ENCODE measurements around the gene MAST3. TPM values are rescaled to one million over a fixed set of nuclear protein-coding genes. Genes with fewer than 3 reads are reported as not detected.
A peak's percentile ranks its signal among the peaks of the same experiment; 100 is the strongest.

MAST3 gene
- total and polyA plus RNA-seq, 2 of the 13 experiments (the other 11 are each of a cell fraction or from before 2014, with no cell fraction given): 4.1 to 4.6 TPM

DNA sequence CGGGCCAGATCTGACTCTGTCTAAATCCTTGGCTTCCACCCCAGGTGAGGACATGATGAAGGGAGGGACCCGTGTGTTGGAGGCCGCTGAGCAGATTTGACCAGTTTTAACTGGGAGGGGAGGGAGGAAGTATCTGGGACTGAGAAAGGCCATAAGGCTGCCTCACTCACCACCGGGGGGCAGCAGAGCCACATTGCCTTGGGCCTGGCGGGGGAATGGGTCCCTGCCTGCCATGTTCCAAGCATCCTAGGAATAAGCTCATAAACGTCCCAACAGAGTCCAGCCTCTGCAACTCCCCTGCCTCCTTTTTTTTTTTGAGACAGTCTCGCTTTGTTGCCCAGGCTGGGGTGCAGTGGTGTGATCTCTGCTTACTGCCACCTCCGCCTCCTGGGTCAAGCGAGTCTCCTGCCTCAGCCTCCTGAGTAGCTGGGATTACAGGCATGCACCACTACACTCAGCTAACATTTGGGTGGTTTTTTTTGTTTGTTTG, 15.5 kb downstream of the MAST3 start (continued):
- TF ChIP-seq, protein P1, sequence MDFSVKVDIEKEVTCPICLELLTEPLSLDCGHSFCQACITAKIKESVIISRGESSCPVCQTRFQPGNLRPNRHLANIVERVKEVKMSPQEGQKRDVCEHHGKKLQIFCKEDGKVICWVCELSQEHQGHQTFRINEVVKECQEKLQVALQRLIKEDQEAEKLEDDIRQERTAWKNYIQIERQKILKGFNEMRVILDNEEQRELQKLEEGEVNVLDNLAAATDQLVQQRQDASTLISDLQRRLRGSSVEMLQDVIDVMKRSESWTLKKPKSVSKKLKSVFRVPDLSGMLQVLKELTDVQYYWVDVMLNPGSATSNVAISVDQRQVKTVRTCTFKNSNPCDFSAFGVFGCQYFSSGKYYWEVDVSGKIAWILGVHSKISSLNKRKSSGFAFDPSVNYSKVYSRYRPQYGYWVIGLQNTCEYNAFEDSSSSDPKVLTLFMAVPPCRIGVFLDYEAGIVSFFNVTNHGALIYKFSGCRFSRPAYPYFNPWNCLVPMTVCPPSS (IDR thresholded peaks at IDR 0.05): no peak
- TF ChIP-seq, protein P2, sequence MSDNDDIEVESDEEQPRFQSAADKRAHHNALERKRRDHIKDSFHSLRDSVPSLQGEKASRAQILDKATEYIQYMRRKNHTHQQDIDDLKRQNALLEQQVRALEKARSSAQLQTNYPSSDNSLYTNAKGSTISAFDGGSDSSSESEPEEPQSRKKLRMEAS (IDR thresholded peaks at IDR 0.05): no peak; the same call in 1 of the 2 replicates
- TF ChIP-seq ARNT (IDR thresholded peaks at IDR 0.05) (no peak), EED (CRISPR knock-in tag; IDR thresholded peaks at IDR 0.05) (no peak), ZNF350 (CRISPR knock-in tag; IDR thresholded peaks at IDR 0.05; ENCODE audit: borderline replicate concordance, low read depth) (no peak), HMG20A (CRISPR knock-in tag; IDR thresholded peaks at IDR 0.05; ENCODE audit: borderline replicate concordance) (no peak), ZNF7 (CRISPR knock-in tag; IDR thresholded peaks at IDR 0.05) (no peak), GATA4 (IDR thresholded peaks at IDR 0.05; ENCODE audit: borderline replicate concordance, low read depth) (no peak), ZNF543 (CRISPR knock-in tag; IDR thresholded peaks at IDR 0.05) (no peak), HES4 (CRISPR knock-in tag; IDR thresholded peaks at IDR 0.05; ENCODE audit: borderline replicate concordance) (no peak), SOX5 (CRISPR knock-in tag; IDR thresholded peaks at IDR 0.05; ENCODE audit: borderline replicate concordance) (peak; percentile 27; the same call in 1 of the 2 replicates), MAF1 (CRISPR knock-in tag; IDR thresholded peaks at IDR 0.05; ENCODE audit: borderline replicate concordance) (0 out of 2 replicates have a peak, but pooled peaks have one; percentile 45), ZNF766 (CRISPR knock-in tag; IDR thresholded peaks at IDR 0.05; ENCODE audit: borderline replicate concordance) (no peak), ZNF530 (CRISPR knock-in tag; IDR thresholded peaks at IDR 0.05; ENCODE audit: low read depth) (no peak), ZNF292 (CRISPR knock-in tag; IDR thresholded peaks at IDR 0.05; ENCODE audit: borderline replicate concordance, low read depth) (no peak), ZNF234 (CRISPR knock-in tag; conservative IDR thresholded peaks at IDR 0.05) (no peak), NR1H2 (CRISPR knock-in tag; IDR thresholded peaks at IDR 0.05; ENCODE audit: borderline replicate concordance, low read depth) (no peak), PTBP1 (IDR thresholded peaks at IDR 0.05; ENCODE audit: low read depth, low read length, poor library complexity, severe bottlenecking) (no peak), SCMH1 (CRISPR knock-in tag; IDR thresholded peaks at IDR 0.05; ENCODE audit: borderline replicate concordance) (no peak), ZNF121 (CRISPR knock-in tag; IDR thresholded peaks at IDR 0.05) (no peak), ZNF563 (CRISPR knock-in tag; IDR thresholded peaks at IDR 0.05) (no peak), PAWR (CRISPR knock-in tag; IDR thresholded peaks at IDR 0.05; ENCODE audit: borderline replicate concordance) (no peak), GATAD2A (CRISPR knock-in tag; IDR thresholded peaks at IDR 0.05) (peak; percentile 58)
- TF ChIP-seq, protein P3, sequence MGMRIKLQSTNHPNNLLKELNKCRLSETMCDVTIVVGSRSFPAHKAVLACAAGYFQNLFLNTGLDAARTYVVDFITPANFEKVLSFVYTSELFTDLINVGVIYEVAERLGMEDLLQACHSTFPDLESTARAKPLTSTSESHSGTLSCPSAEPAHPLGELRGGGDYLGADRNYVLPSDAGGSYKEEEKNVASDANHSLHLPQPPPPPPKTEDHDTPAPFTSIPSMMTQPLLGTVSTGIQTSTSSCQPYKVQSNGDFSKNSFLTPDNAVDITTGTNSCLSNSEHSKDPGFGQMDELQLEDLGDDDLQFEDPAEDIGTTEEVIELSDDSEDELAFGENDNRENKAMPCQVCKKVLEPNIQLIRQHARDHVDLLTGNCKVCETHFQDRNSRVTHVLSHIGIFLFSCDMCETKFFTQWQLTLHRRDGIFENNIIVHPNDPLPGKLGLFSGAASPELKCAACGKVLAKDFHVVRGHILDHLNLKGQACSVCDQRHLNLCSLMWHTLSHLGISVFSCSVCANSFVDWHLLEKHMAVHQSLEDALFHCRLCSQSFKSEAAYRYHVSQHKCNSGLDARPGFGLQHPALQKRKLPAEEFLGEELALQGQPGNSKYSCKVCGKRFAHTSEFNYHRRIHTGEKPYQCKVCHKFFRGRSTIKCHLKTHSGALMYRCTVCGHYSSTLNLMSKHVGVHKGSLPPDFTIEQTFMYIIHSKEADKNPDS (CRISPR knock-in tag; IDR thresholded peaks at IDR 0.05): no peak
- TF ChIP-seq, protein P4, sequence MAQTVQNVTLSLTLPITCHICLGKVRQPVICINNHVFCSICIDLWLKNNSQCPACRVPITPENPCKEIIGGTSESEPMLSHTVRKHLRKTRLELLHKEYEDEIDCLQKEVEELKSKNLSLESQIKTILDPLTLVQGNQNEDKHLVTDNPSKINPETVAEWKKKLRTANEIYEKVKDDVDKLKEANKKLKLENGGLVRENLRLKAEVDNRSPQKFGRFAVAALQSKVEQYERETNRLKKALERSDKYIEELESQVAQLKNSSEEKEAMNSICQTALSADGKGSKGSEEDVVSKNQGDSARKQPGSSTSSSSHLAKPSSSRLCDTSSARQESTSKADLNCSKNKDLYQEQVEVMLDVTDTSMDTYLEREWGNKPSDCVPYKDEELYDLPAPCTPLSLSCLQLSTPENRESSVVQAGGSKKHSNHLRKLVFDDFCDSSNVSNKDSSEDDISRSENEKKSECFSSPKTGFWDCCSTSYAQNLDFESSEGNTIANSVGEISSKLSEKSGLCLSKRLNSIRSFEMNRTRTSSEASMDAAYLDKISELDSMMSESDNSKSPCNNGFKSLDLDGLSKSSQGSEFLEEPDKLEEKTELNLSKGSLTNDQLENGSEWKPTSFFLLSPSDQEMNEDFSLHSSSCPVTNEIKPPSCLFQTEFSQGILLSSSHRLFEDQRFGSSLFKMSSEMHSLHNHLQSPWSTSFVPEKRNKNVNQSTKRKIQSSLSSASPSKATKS (CRISPR knock-in tag; IDR thresholded peaks at IDR 0.05): no peak
- TF ChIP-seq, protein P5, sequence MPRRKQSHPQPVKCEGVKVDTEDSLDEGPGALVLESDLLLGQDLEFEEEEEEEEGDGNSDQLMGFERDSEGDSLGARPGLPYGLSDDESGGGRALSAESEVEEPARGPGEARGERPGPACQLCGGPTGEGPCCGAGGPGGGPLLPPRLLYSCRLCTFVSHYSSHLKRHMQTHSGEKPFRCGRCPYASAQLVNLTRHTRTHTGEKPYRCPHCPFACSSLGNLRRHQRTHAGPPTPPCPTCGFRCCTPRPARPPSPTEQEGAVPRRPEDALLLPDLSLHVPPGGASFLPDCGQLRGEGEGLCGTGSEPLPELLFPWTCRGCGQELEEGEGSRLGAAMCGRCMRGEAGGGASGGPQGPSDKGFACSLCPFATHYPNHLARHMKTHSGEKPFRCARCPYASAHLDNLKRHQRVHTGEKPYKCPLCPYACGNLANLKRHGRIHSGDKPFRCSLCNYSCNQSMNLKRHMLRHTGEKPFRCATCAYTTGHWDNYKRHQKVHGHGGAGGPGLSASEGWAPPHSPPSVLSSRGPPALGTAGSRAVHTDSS (CRISPR knock-in tag; conservative IDR thresholded peaks at IDR 0.05): no peak

Data from HepG2 (cell line).